Trophoblast cell (in vitro differentiated cells and primary cell): Measurements from ENCODE around the gene DNAH17.

Experiments
- DNase-seq, 2 donors: peaks; one replicate each; pipeline ENCODE4 v3.0.0-alpha.2; 2016
- H2AFZ ChIP-seq: 2 replicates; pipeline ENCODE4 v1.6.1; 2013; ENCODE audit warnings: low read length, moderate library complexity, mild to moderate bottlenecking; ENCODE audit not compliant: insufficient read depth, poor library complexity
- H2AK5ac ChIP-seq: 2 replicates; pipeline ENCODE4 v1.6.1; 2013; ENCODE audit warnings: mild to moderate bottlenecking, low read length
- H2BK120ac ChIP-seq: 2 replicates; pipeline ENCODE4 v1.6.1; 2013; ENCODE audit warnings: low read length, mild to moderate bottlenecking, moderate library complexity; ENCODE audit not compliant: insufficient read depth, poor library complexity
- H2BK12ac ChIP-seq: 2 replicates; pipeline ENCODE4 v1.6.1; 2013; ENCODE audit warnings: mild to moderate bottlenecking, low read length, moderate library complexity
- H2BK5ac ChIP-seq: 2 replicates; pipeline ENCODE4 v1.6.1; 2013; ENCODE audit warnings: low read length, low read depth, moderate library complexity, mild to moderate bottlenecking; ENCODE audit not compliant: poor library complexity
- H3K14ac ChIP-seq: 2 replicates; pipeline ENCODE4 v1.6.1; 2013; ENCODE audit warnings: mild to moderate bottlenecking, low read length
- H3K18ac ChIP-seq: 2 replicates; pipeline ENCODE4 v1.6.1; 2013; ENCODE audit warnings: mild to moderate bottlenecking, low read length
- H3K23ac ChIP-seq: 2 replicates; pipeline ENCODE4 v1.6.1; 2013; ENCODE audit warnings: low read length
- H3K27ac ChIP-seq: 2 replicates; pipeline ENCODE4 v1.5.1; 2013; ENCODE audit warnings: low read depth, mild to moderate bottlenecking, inconsistent platforms, low read length, moderate library complexity
- H3K27me3 ChIP-seq: 2 replicates; pipeline ENCODE4 v1.6.1; 2013; ENCODE audit warnings: inconsistent platforms, mild to moderate bottlenecking, low read length, moderate library complexity; ENCODE audit not compliant: insufficient read depth
- H3K36me3 ChIP-seq, 2 experiments: 1 replicate in 1 of 2; 2 replicates in 1 of 2; pipeline ENCODE4 v1.6.1; 2013; ENCODE audit warnings: low read length in 2 of 2, mild to moderate bottlenecking in 2 of 2, moderate library complexity in 1 of 2; ENCODE audit not compliant: insufficient read depth in 2 of 2, control insufficient read depth in 1 of 2
- H3K4ac ChIP-seq: 2 replicates; pipeline ENCODE4 v1.6.1; 2013; ENCODE audit warnings: low read depth, mild to moderate bottlenecking, low read length, moderate library complexity
- H3K4me1 ChIP-seq, 2 experiments: 1 replicate in 1 of 2; 2 replicates in 1 of 2; pipeline ENCODE4 v1.6.1; 2013; ENCODE audit warnings: low read length in 2 of 2, mild to moderate bottlenecking in 2 of 2, moderate library complexity in 1 of 2; ENCODE audit not compliant: insufficient read depth in 2 of 2, control insufficient read depth in 1 of 2
- H3K4me2 ChIP-seq: 2 replicates; pipeline ENCODE4 v1.6.1; 2013; ENCODE audit warnings: inconsistent platforms, mild to moderate bottlenecking, low read length, moderate library complexity
- H3K4me3 ChIP-seq: 2 replicates; pipeline ENCODE4 v1.5.1; 2013; ENCODE audit warnings: mild to moderate bottlenecking, low read depth, low read length, inconsistent platforms
- H3K79me1 ChIP-seq: one replicate; pipeline ENCODE4 v1.6.1; 2013; ENCODE audit warnings: low read length
- H3K79me2 ChIP-seq: 2 replicates; pipeline ENCODE4 v1.6.1; 2013; ENCODE audit warnings: low read length, mild to moderate bottlenecking; ENCODE audit not compliant: control insufficient read depth, insufficient read depth, poor library complexity
- H3K9ac ChIP-seq: 2 replicates; pipeline ENCODE4 v1.6.1; 2013; ENCODE audit warnings: mild to moderate bottlenecking, low read length
- H3K9me3 ChIP-seq: 2 replicates; pipeline ENCODE4 v1.6.1; 2013; ENCODE audit warnings: low read depth, mild to moderate bottlenecking, control low read depth, inconsistent platforms, low read length; ENCODE audit not compliant: insufficient read depth
- H4K12ac ChIP-seq: 2 replicates; pipeline ENCODE4 v1.6.1; 2013; ENCODE audit warnings: low read depth, mild to moderate bottlenecking, low read length, moderate library complexity
- H4K8ac ChIP-seq: 2 replicates; pipeline ENCODE4 v1.6.1; 2013; ENCODE audit warnings: low read depth, mild to moderate bottlenecking, low read length, moderate library complexity
- H4K91ac ChIP-seq: one replicate; pipeline ENCODE4 v1.6.1; 2013; ENCODE audit warnings: low read depth, mild to moderate bottlenecking, low read length, moderate library complexity
- WGBS: extraction: QIAGEN DNeasy Blood & Tissue Kit; methylation state at CpG from one replicate; pipeline ENCODE4 v1.1.7; 2013; ENCODE audit warnings: missing lambda C conversion rate; ENCODE audit not compliant: insufficient read length, insufficient coverage; ENCODE audit errors: extremely low coverage; 5-methylcytosine and 5-hydroxymethylcytosine counted together

DNAH17 gene

DNA sequence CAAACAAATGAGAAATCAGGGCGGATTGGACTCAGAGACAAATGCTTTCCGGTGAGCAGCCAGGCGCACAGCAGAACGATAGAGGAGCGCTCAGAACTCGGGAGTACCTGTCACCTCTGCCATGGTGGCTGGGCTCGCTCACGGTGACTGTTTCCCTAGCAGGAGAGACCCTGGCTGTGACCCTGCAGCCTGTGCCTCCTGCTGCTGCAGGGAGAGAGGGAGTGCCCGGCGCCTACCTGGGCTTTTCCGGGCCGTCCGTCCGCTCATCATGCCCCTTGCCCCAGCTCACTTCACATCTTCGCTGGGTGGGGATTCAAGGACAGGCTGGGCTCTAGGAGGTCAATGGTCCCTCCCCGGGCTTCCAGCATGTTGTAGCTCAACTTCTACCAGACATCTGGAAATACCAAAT is 14.1 kb upstream of the DNAH17 start:
- Histone ChIP-seq H3K4me2 (no peak overlapping the region), H4K8ac (no peak overlapping the region), H3K79me1 (peaks cover 6% of the 10 kb centered on the region), H2BK120ac (peak overlapping the region; percentile 61), H2BK5ac (peak overlapping the region; percentile 16), H4K12ac (no peak overlapping the region), H3K27ac (no peak overlapping the region), H4K91ac (no peak overlapping the region), H3K36me3 (no peaks in the 10 kb centered on the region), H3K23ac (no peak overlapping the region), H3K4ac (no peak overlapping the region), H3K27me3 (no peaks in the 10 kb centered on the region), H3K4me1 (peaks cover 13 to 26% of the 10 kb centered on the region in 2 experiments), H3K18ac (peak overlapping the region; percentile 25), H2AFZ (no peak overlapping the region), H3K14ac (peak overlapping the region; percentile 59), H3K79me2 (no peaks in the 10 kb centered on the region), H2AK5ac (peak overlapping the region; percentile 84), H2BK12ac (peak overlapping the region; percentile 58), H3K9me3 (no peaks in the 10 kb centered on the region), H3K4me3 (no peak overlapping the region), H3K9ac (no peak overlapping the region)
- DNase-seq: no peak
- no CpG with 5 or more reads among the region's 16 CpGs for WGBS

DNA sequence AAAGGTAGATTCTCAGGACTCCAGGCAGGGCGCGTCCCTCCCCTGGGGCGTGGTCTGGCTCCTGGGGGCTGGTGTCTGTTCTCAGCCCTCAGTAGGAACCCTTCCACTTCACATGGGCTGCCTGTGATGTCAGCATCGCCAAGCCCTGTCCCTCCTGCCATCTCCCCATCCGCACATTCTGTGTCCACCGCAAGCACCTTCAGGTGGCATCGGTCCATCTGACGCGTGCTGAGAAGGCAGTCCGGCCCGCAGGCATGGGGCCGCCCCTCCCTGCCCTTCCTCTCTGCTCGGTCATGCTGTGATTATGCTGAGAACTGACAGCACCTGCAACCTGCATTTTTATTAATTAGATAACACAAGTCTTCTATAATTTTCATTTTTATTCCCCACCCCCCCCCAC is 12.7 kb upstream of the DNAH17 start:
- Histone ChIP-seq H3K27me3 (no peaks in the 10 kb centered on the region), H3K79me2 (no peaks in the 10 kb centered on the region), H3K36me3 (no peaks in the 10 kb centered on the region), H3K79me1 (peaks cover 6% of the 10 kb centered on the region), H3K23ac (no peak overlapping the region), H2BK5ac (no peak overlapping the region), H2BK120ac (no peak overlapping the region), H3K4me1 (peaks cover 8 to 23% of the 10 kb centered on the region in 2 experiments), H3K9ac (no peak overlapping the region), H3K18ac (no peak overlapping the region), H2AK5ac (peak overlapping the region; percentile 51), H4K8ac (no peak overlapping the region), H3K9me3 (no peaks in the 10 kb centered on the region), H2AFZ (no peak overlapping the region), H3K14ac (peak overlapping the region; percentile 24), H4K91ac (no peak overlapping the region), H3K4ac (no peak overlapping the region), H3K27ac (no peak overlapping the region), H4K12ac (no peak overlapping the region), H3K4me2 (no peak overlapping the region), H3K4me3 (peak overlapping the region; percentile 3), H2BK12ac (peak overlapping the region; percentile 12)
- peak; percentile 55 to 74 for DNase-seq
- no CpG with 5 or more reads among the region's 13 CpGs for WGBS

DNA sequence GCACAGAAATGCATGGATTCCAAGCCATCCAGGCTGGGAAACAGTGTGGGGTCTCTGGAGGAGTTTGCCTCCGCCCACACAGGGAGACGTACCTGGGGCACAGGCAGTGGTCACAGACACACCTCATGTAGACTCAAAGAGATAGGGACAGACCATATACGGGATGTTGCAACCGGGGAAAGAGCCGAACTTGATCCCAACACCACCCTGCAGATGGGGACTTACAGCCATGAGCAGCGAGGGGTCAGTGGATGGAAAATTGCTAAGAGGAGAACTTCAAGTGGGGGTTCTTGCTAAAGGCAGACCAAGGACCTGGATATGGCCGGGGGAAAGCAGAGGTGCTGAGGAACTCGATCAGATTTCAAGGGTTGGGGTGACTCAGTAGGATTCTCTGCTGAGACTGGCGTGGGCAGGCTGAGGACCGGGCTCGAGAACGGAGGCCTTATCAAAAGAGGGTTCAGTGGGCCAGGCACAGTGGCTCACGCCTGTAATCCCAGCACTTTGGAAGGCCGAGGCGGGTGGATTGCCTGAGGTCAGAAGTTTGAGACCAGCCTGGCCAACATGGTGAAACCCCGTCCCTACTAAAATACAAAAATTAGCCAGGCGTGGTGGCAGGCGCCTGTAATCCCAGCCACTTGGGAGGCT is 12.0 kb upstream of the DNAH17 start:
- Histone ChIP-seq H3K79me2 (no peaks in the 10 kb centered on the region), H3K27me3 (no peaks in the 10 kb centered on the region), H2AK5ac (no peak overlapping the region), H3K27ac (no peak overlapping the region), H3K9me3 (no peaks in the 10 kb centered on the region), H3K4me3 (no peak overlapping the region), H2AFZ (no peak overlapping the region), H3K4me2 (no peak overlapping the region), H2BK120ac (no peak overlapping the region), H3K14ac (peak overlapping the region; percentile 10), H2BK5ac (no peak overlapping the region), H3K18ac (no peak overlapping the region), H3K4ac (no peak overlapping the region), H4K8ac (no peak overlapping the region), H3K4me1 (peaks cover 8 to 20% of the 10 kb centered on the region in 2 experiments), H4K91ac (peak overlapping the region; percentile 24), H4K12ac (no peak overlapping the region), H3K9ac (no peak overlapping the region), H3K79me1 (peaks cover 5% of the 10 kb centered on the region), H3K23ac (no peak overlapping the region), H2BK12ac (peak overlapping the region; percentile 19), H3K36me3 (no peaks in the 10 kb centered on the region)
- no peak for DNase-seq
- WGBS: no CpG with 5 or more reads among the region's 18 CpGs

DNA sequence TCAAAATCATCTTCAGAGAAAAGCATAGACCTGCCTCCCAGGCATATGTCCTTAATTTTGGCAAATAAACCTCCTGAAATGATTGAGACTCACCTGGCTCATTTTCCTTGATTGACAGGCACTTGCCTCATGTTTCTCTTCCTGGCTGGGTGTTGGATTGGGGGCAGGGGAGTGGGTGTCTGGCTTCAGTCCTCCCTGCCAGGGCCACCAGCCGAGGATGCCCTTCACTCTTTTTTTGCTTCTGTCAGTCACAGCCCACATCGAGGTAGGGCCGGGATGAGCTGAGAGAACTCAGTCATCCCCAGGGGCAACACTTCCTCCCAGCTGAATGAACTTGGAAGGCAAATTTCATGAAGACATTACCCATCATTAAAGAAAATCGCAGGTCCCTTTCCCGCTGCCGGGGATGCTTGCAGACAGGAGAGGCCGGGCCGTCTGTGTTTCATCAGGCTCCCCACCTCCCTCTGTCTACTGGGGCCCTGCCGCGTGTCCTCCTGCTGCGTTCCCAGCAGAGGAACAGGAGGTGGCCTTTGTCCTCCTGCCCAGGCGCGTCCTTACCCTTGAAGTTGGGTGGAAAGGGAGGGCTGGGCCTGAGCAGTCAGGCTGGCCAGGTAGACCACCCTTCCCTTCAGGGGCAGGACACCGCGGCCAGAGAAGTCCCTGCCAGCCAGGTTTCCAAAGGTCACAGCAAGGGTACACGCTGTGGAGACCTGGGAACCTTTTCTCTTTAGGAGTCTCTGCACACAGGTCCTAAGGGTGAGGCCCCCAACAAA is 11.2 kb upstream of the DNAH17 start:
- H3K23ac ChIP-seq: no peak overlapping the region
- H2BK120ac ChIP-seq: no peak overlapping the region
- no peaks in the 10 kb centered on the region for H3K36me3 ChIP-seq
- H2BK12ac ChIP-seq: peak overlapping the region; percentile 19
- no peak overlapping the region for H2BK5ac ChIP-seq
- no peaks in the 10 kb centered on the region for H3K27me3 ChIP-seq
- peaks cover 8 to 18% of the 10 kb centered on the region in 2 experiments for H3K4me1 ChIP-seq
- H4K91ac ChIP-seq: peak overlapping the region; percentile 24
- H3K14ac ChIP-seq: peak overlapping the region; percentile 10
- DNase-seq: no peak
- no peak overlapping the region for H3K27ac ChIP-seq
- H3K4me2 ChIP-seq: no peak overlapping the region
- no peak overlapping the region for H3K9ac ChIP-seq
- no CpG with 5 or more reads among the region's 16 CpGs for WGBS
- no peak overlapping the region for H3K4ac ChIP-seq
- H4K8ac ChIP-seq: peak overlapping the region; percentile 20
- peak overlapping the region; percentile 23 for H2AK5ac ChIP-seq
- no peak overlapping the region for H3K4me3 ChIP-seq
- no peak overlapping the region for H4K12ac ChIP-seq
- peaks cover 5% of the 10 kb centered on the region for H3K79me1 ChIP-seq
- H3K18ac ChIP-seq: no peak overlapping the region
- no peak overlapping the region for H2AFZ ChIP-seq
- H3K9me3 ChIP-seq: no peaks in the 10 kb centered on the region
- H3K79me2 ChIP-seq: no peaks in the 10 kb centered on the region
